NCI-H82 treated with DMSO at 0.1 percent for 48 hours (cell line): ENCODE measurements around the gene PARP14.
"Not testable (repeated sequence)": the region's sequence is repeated elsewhere in the genome, so short reads cannot be mapped to it uniquely, and the experiment has no call there.

ENCODE experiments used
- DNase-seq: peaks from one replicate; lab custom pipeline; 2025; ENCODE audit not compliant: unreplicated experiment; lab: John Stamatoyannopoulos, UW

The PARP14 gene

DNA sequence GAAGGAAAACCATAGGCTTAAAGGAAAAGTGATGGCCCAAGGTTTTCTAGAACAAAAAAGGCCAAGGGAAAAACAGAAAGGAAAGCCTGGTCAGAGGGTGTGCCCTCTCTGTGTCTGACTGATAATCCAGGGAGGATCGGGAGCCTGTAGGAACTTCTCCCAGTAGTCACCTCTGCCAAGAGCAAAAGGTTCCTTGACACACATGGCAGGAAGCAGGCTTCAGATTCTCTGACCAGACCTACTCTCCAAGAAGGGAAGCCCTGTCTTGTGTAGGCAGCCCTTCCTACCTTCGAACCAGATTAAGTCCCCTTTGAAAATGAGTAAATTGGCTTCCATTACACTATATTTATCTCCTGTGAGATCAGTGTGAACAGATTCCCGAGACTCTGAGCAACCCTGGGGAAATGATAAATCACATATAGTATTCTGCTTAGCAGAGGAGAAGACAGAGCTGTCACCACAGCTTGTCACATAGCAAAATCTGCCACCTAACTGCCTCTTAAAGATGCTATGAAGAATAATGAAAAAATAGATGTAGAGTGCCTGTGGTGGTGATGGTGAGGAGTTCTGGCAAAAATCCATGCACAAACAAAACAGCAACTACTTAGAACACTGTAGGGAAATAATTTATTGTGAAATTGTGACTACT is 38.8 kb downstream of the PARP14 start:
- DNase-seq, result no peak

DNA sequence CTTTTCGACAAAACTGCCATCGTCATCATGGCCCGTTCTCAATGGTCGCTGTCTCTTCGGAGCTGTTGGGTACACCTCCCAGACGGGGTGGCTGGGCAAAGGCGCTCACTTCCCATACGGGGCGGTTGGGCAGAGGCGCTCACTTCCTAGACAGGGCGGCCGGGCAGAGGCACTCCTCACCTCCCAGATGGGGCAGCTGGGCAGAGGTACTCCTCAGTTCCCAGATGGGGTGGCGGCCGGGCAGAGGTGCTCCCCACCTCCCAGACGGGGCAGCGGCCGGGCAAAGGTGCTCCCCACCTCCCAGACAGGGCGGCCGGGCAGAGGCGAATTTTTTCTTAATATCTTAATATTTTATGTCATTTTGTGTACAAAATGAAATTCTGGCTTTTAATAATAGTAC is 44.5 kb downstream of the PARP14 start:
- DNase-seq, result no peak

GRCh38 chr3:122727294-122727693 is 46.7 kb downstream of the PARP14 start:
- DNase-seq, result no peak

- DNase-seq, result no peak
These were observed 47.1 kb downstream of the PARP14 start for GRCh38 chr3:122727766-122728165.

DNA sequence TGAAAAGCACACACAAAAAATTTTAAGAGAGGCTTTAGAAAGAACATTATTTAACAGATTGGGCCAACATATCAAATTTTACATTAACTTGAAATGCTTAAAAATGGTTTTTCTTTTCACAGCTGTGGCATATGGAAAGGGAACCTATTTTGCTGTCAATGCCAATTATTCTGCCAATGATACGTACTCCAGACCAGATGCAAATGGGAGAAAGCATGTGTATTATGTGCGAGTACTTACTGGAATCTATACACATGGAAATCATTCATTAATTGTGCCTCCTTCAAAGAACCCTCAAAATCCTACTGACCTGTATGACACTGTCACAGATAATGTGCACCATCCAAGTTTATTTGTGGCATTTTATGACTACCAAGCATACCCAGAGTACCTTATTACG is 47.5 kb downstream of the PARP14 start:
- no peak for DNase-seq

GRCh38 chr3:122728756-122729514 is 48.3 kb downstream of the PARP14 start:
- DNase-seq, result no peak

GRCh38 chr3:122730240-122730639 is 49.6 kb downstream of the PARP14 start:
- DNase-seq, result peak; percentile 84

DNA sequence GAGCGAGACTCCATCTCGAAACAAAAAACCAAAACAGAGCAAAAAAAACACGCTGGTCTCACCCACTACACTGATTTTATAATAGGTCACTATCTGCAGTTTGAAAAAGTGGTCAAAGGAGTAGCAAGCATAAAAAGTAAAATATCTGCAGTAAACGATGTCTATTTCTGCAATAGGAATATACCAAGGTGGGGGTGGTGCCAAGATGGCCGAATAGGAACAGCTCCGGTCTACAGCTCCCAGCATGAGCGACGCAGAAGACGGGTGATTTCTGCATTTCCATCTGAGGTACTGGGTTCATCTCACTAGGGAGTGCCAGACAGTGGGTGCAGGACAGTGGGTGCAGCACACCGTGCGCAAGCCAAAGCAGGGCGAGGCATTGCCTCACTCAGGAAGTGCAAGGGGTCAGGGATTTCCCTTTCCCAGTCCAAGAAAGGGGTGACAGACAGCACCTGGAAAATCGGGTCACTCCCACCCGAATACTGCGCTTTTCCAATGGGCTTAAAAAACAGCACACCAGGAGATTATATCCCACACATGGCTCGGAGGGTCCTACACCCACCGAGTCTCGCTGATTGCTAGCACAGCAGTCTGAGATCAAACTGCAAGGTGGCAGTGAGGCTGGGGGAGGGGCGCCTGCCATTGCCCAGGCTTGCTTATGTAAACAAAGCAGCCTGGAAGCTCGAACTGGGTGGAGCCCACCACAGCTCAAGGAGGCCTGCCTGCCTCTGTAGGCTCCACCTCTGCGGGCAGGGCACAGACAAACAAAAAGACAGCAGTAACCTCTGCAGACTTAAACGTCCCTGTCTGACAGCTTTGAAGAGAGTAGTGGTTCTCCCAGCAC is 52.3 kb downstream of the PARP14 start:
- DNase-seq, result not testable (repeated sequence)

GRCh38 chr3:122739172-122739571 is 58.5 kb downstream of the PARP14 start:
- no peak for DNase-seq

GRCh38 chr3:122742234-122742633 is 61.6 kb downstream of the PARP14 start:
- DNase-seq, result no peak

GRCh38 chr3:122743581-122744120 is 63.0 kb downstream of the PARP14 start:
- no peak for DNase-seq

- no peak for DNase-seq
These were observed 64.9 kb downstream of the PARP14 start for GRCh38 chr3:122745369-122746021.

DNA sequence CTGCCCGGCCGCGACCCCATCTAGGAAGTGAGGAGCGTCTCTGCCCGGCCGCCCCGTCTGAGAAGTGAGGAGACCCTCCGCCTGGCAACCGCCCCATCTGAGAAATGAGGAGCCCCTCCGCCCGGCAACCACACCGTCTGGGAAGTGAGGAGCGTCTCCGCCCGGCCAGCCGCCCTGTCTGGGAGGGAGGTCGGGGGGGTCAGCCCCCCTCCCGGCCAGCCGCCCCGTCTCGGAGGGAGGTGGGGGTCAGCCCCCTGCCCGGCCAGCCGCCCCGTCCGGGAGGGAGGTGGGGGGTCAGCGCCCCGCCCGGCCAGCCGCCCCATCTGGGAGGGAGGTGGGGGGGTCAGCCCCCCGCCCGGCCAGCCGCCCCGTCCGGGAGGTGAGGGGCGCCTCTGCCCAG is 66.7 kb downstream of the PARP14 start:
- DNase-seq, result not testable (repeated sequence)

DNA sequence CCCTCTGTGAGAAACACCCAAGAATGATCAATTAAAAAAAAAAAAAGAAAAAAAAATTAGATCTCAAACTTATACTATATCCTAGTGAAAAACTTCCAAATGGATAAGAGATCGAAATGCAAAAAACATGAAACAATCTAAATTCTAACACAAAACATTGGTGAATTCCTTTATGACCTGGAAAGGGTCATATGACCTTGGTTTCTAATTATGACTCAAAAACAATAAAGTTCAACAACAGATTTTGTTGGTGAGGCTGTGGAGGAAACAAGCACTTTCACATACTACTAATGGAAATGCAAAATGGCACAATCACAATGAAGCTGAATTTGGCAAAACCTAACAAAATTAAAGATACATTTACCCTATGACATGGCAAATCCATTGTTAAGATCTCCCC is 67.7 kb downstream of the PARP14 start:
- DNase-seq, result no peak

DNA sequence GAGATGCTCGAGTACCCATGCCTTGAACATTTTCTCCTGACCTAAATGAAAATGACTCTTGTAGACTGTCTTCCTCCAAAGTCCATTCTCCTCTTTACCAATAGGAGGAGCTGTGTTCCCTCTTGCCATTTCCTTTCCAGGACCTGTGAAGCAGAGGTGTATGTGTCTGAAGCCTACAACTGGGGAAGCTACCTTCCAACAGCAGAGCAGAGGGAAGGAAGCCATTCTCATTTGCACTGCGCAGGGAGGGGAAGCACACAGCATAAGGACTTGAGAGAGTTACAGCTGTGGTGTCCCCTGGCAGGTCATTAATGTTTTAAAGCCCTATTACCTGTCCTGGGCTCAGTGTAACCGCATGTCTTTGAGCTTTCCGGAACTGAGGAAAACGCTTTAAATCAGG is 74.3 kb downstream of the PARP14 start:
- no peak for DNase-seq

- no peak for DNase-seq
These were observed 74.9 kb downstream of the PARP14 start for GRCh38 chr3:122755491-122755890.

DNA sequence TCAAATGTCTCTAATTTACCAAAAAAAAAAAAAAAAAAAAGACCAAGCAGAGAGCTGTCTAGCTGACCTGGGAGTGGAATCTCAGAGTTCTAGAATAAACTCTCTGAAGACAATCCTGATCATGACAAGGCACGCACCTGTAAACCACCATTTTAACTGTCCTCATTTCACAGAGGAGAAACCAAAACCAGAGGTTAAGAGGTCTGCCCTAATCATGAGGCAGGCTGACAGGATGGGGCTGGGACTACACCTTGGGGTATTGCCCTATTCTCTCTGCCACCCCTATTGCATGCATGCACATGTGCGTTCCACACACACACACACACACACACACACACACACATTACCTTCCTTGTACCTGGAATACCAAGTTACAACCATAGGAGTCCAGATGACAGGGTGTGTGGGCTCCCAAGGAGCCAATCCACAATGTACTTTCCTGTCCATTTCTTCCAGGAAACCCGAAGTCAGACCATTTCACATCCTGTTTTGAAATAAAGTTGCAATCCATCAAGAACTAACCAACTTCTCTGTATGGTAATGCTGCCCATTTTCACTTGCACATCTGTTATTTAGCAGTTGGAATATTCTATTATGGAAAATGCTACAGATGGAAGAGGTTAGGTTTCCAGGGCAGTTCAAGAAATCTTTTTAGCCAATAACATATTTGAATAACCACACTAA is 78.4 kb downstream of the PARP14 start:
- no peak for DNase-seq

- no peak for DNase-seq
These were observed 80.0 kb downstream of the PARP14 start for GRCh38 chr3:122760453-122761271.

GRCh38 chr3:122766430-122766829 is 85.8 kb downstream of the PARP14 start:
- DNase-seq, result no peak
